Fibroblast of villous mesenchyme (primary cell): Measurements from ENCODE around the gene RARB. TPM values are rescaled to one million over a fixed set of nuclear protein-coding genes. Genes with fewer than 3 reads are reported as not detected.

Experiments
- DNase-seq: peaks from one replicate; pipeline ENCODE4 v3.0.0-alpha.2; 2010; ENCODE audit warnings: low read depth
- H3K4me3 ChIP-seq: 2 replicates; pipeline ENCODE4 v1.5.1; 2011; ENCODE audit warnings: low read depth, mild to moderate bottlenecking, low read length
- CTCF ChIP-seq: IDR thresholded peaks from 2 replicates; pipeline ENCODE4 v1.5.1; 2012; ENCODE audit warnings: low read depth, mild to moderate bottlenecking, low read length; ENCODE audit not compliant: insufficient read depth
- total RNA-seq: library from RNA; depleted of rRNA; stranded (reverse); fragments of >200 nt; gene quantifications from 2 replicates; pipeline ENCODE4 v1.2.3, GENCODE V29; 2012

Gene RARB
- total RNA-seq, 1 donor: 21.6 TPM

GRCh38 chr3:25457671-25458419 is 29.8 kb downstream of the RARB start:
- no peak overlapping the region for H3K4me3 ChIP-seq
- no peak for TF ChIP-seq CTCF
- peak; percentile 58 for DNase-seq

GRCh38 chr3:25458420-25458814 is 30.4 kb downstream of the RARB start:
- H3K4me3 ChIP-seq: no peak overlapping the region
- no peak for DNase-seq
- TF ChIP-seq CTCF: no peak

- H3K4me3 ChIP-seq: no peak overlapping the region
- no peak for TF ChIP-seq CTCF
- DNase-seq: no peak
Measured at GRCh38 chr3:25460751-25461150, 32.7 kb downstream of the RARB start.

- DNase-seq: no peak
- TF ChIP-seq CTCF: no peak
- H3K4me3 ChIP-seq: no peak overlapping the region
Measured at GRCh38 chr3:25461946-25462345, 33.9 kb downstream of the RARB start.

GRCh38 chr3:25462495-25462894 is 34.4 kb downstream of the RARB start:
- TF ChIP-seq CTCF: no peak
- no peak for DNase-seq
- H3K4me3 ChIP-seq: no peak overlapping the region

- DNase-seq: peak; percentile 21
- TF ChIP-seq CTCF: no peak
- no peak overlapping the region for H3K4me3 ChIP-seq
Measured at GRCh38 chr3:25463836-25464418, 35.9 kb downstream of the RARB start.

GRCh38 chr3:25465266-25465860 is 37.3 kb downstream of the RARB start:
- no peak for TF ChIP-seq CTCF
- no peak overlapping the region for H3K4me3 ChIP-seq
- no peak for DNase-seq
